H1 (cell line): Measurements from ENCODE around the gene TESMIN. TPM values are rescaled to one million over a fixed set of nuclear protein-coding genes. Genes with fewer than 3 reads are reported as not detected.

Source experiments
- CTCF ChIA-PET: fragments of 300-600 bp; sonication (Branson Sonifier 250); formaldehyde crosslinking; loops from one replicate; lab custom pipeline; 2021; ENCODE audit not compliant: partially characterized antibody; lab: Charles Lee
- POLR2A ChIA-PET: fragments of 300-600 bp; sonication (Branson Sonifier 250); formaldehyde crosslinking; loops from one replicate; lab custom pipeline; 2021; ENCODE audit warnings: inconsistent platforms; ENCODE audit not compliant: partially characterized antibody; lab: Charles Lee
- DNase-seq, 2 experiments: peaks; one replicate each; pipeline versions ENCODE4 v3.0.0 to v3.0.0-alpha.2; 2010 to 2022; ENCODE audit warnings: low spot score in 2 of 2, low read depth in 1 of 2, mixed read lengths in 1 of 2
- FAIRE-seq: peaks from 2 replicates; lab custom pipeline; 2011; peaks lifted over from hg19 to GRCh38; lab: Jason Lieb, UNC
- H2AFZ ChIP-seq: 2 replicates; pipeline ENCODE4 v1.8.1; 2012; ENCODE audit warnings: low read length, inconsistent platforms
- H2AK5ac ChIP-seq: 2 replicates; pipeline ENCODE4 v1.6.1; 2013; ENCODE audit warnings: low read depth, low read length
- H2BK120ac ChIP-seq: replicated peaks from 2 replicates; pipeline ENCODE3; 2013; ENCODE audit warnings: low read depth, low read length, inconsistent platforms
- H2BK12ac ChIP-seq: 2 replicates; pipeline ENCODE4 v1.6.1; 2013; ENCODE audit warnings: low read depth, low read length
- H2BK15ac ChIP-seq: 2 replicates; pipeline ENCODE4 v1.6.1; 2013; ENCODE audit warnings: low read length
- H2BK20ac ChIP-seq: 2 replicates; pipeline ENCODE4 v1.6.1; 2013; ENCODE audit warnings: low read length
- H2BK5ac ChIP-seq: 2 replicates; pipeline ENCODE4 v1.6.1; 2013; ENCODE audit warnings: low read depth, low read length
- H3K14ac ChIP-seq: 2 replicates; pipeline ENCODE4 v1.6.1; 2013; ENCODE audit warnings: inconsistent platforms; ENCODE audit not compliant: insufficient read length
- H3K18ac ChIP-seq: 2 replicates; pipeline ENCODE4 v1.6.1; 2013; ENCODE audit warnings: low read length; ENCODE audit errors: extremely low read depth
- H3K23ac ChIP-seq: 2 replicates; pipeline ENCODE4 v1.6.1; 2013; ENCODE audit warnings: inconsistent platforms; ENCODE audit not compliant: insufficient read length
- H3K23me2 ChIP-seq: 2 replicates; pipeline ENCODE4 v1.6.1; 2013; ENCODE audit warnings: low read depth, low read length
- H3K27ac ChIP-seq: 2 replicates; pipeline ENCODE4 v1.6.1; 2011; ENCODE audit warnings: low read depth, low read length, inconsistent platforms
- H3K27me3 ChIP-seq, 4 experiments: replicated peaks in 1 of 4; 1 replicate in 1 of 4; 2 replicates in 3 of 4; pipeline versions ENCODE4 v1.6.1 to v1.8.1; 2011 to 2013; ENCODE audit warnings: low read length in 3 of 4, mild to moderate bottlenecking in 3 of 4, inconsistent platforms in 2 of 4, mixed read lengths in 2 of 4, moderate library complexity in 1 of 4; ENCODE audit not compliant: control insufficient read depth in 3 of 4, insufficient read depth in 3 of 4; ENCODE audit errors: extremely low read depth in 1 of 4
- H3K36me3 ChIP-seq, 4 experiments: 2 replicates each; pipeline versions ENCODE4 v1.6.1 to v1.8.1; 2011 to 2013; ENCODE audit warnings: mild to moderate bottlenecking in 4 of 4, low read length in 3 of 4, moderate library complexity in 2 of 4, control low read depth in 1 of 4, inconsistent platforms in 1 of 4; ENCODE audit not compliant: insufficient read depth in 4 of 4, control insufficient read depth in 2 of 4
- H3K4ac ChIP-seq: replicated peaks from 2 replicates; pipeline ENCODE3; 2013; ENCODE audit warnings: low read length, low read depth, mixed read lengths, inconsistent platforms; ENCODE audit not compliant: insufficient read length
- H3K4me1 ChIP-seq, 4 experiments: replicated peaks in 1 of 4; 1 replicate in 1 of 4; 2 replicates in 3 of 4; pipeline versions ENCODE4 v1.6.1 to v1.8.1; 2011 to 2013; ENCODE audit warnings: low read length in 3 of 4, inconsistent platforms in 2 of 4, mixed read lengths in 1 of 4; ENCODE audit not compliant: insufficient read depth in 4 of 4, control insufficient read depth in 3 of 4
- H3K4me2 ChIP-seq, 2 experiments: 2 replicates each; pipeline versions ENCODE4 v1.6.1 to v1.8.1; 2011 to 2013; ENCODE audit warnings: low read depth in 2 of 2, low read length in 2 of 2, control low read depth in 1 of 2, inconsistent platforms in 1 of 2, mild to moderate bottlenecking in 1 of 2; ENCODE audit not compliant: insufficient read depth in 1 of 2
- H3K4me3 ChIP-seq, 4 experiments: fragments of 200-600, 300-600 bp in 1 of 4; sonication (generic), shearing (Covaris generic), sonication (Bioruptor Twin) in 1 of 4; 2 replicates each; pipeline versions ENCODE4 v1.5.1 to v1.8.1; 2011 to 2016; ENCODE audit warnings: low read length in 4 of 4, low read depth in 3 of 4, control low read depth in 2 of 4, inconsistent platforms in 2 of 4, mild to moderate bottlenecking in 2 of 4, mixed read lengths in 1 of 4, moderate library complexity in 1 of 4; ENCODE audit not compliant: insufficient read depth in 2 of 4; ENCODE audit errors: extremely low read depth in 1 of 4
- H3K56ac ChIP-seq: replicated peaks from 2 replicates; pipeline ENCODE3; 2013; ENCODE audit warnings: low read depth, mild to moderate bottlenecking, mixed read lengths, low read length, inconsistent platforms; ENCODE audit not compliant: insufficient read length
- H3K79me1 ChIP-seq: 2 replicates; pipeline ENCODE4 v1.6.1; 2013; ENCODE audit warnings: low read depth, low read length, control low read depth
- H3K79me2 ChIP-seq, 2 experiments: 2 replicates each; pipeline versions ENCODE4 v1.6.1 to v1.8.1; 2012 to 2013; ENCODE audit warnings: low read length in 2 of 2, mild to moderate bottlenecking in 2 of 2, inconsistent platforms in 1 of 2; ENCODE audit not compliant: insufficient read depth in 2 of 2, control insufficient read depth in 1 of 2
- H3K9ac ChIP-seq, 4 experiments: replicated peaks in 1 of 4; 1 replicate in 1 of 4; 2 replicates in 3 of 4; pipeline versions ENCODE4 v1.6.1 to v1.8.1; 2011 to 2013; ENCODE audit warnings: low read depth in 3 of 4, low read length in 3 of 4, control low read depth in 2 of 4, mild to moderate bottlenecking in 2 of 4, moderate library complexity in 2 of 4, inconsistent platforms in 1 of 4; ENCODE audit errors: extremely low read depth in 1 of 4
- H3K9me3 ChIP-seq, 2 experiments: 2 replicates each; pipeline versions ENCODE4 v1.6.1 to v1.8.1; 2012 to 2013; ENCODE audit warnings: mild to moderate bottlenecking in 2 of 2, moderate library complexity in 2 of 2, control low read depth in 1 of 2, inconsistent platforms in 1 of 2, low read depth in 1 of 2, low read length in 1 of 2, mixed read lengths in 1 of 2; ENCODE audit not compliant: insufficient read depth in 2 of 2
- H4K20me1 ChIP-seq, 2 experiments: replicated peaks in 1 of 2; 2 replicates each; pipeline versions ENCODE3 to v1.8.1; 2011 to 2013; ENCODE audit warnings: inconsistent platforms in 2 of 2, low read length in 2 of 2, mild to moderate bottlenecking in 1 of 2; ENCODE audit not compliant: insufficient read depth in 2 of 2, control insufficient read depth in 1 of 2
- H4K5ac ChIP-seq: 2 replicates; pipeline ENCODE4 v1.6.1; 2013; ENCODE audit warnings: low read length, low read depth, mixed read lengths, inconsistent platforms; ENCODE audit not compliant: insufficient read length
- H4K8ac ChIP-seq: 2 replicates; pipeline ENCODE4 v1.8.0; 2013; ENCODE audit warnings: mild to moderate bottlenecking, moderate library complexity, low read length, inconsistent platforms; ENCODE audit not compliant: insufficient read depth; ENCODE audit errors: extremely low read depth
- H4K91ac ChIP-seq: replicated peaks from 2 replicates; pipeline ENCODE3; 2013; ENCODE audit warnings: low read length, mixed read lengths, inconsistent platforms; ENCODE audit not compliant: insufficient read length
- POU5F1 ChIP-seq: IDR thresholded peaks from 2 replicates; pipeline ENCODE4 v1.6.1; 2011; ENCODE audit warnings: low read depth, mild to moderate bottlenecking, low read length, moderate library complexity
- SAP30 ChIP-seq: fragments of 300-600 bp; sonication (generic); IDR thresholded peaks from 2 replicates; pipeline ENCODE4 v1.7.1; 2012; ENCODE audit warnings: low read length, moderate library complexity, mild to moderate bottlenecking, inconsistent platforms; ENCODE audit not compliant: insufficient read depth, insufficient replicate concordance
- WGBS, 2 experiments: shearing (Covaris generic) in 1 of 2; methylation state at CpG; one replicate each; pipeline versions ENCODE4 v1.1.6 to v1.1.7; 2013 to 2015; ENCODE audit warnings: low lambda C conversion rate in 2 of 2, mixed read lengths in 2 of 2, inconsistent platforms in 1 of 2, low coverage in 1 of 2, missing lambda C conversion rate in 1 of 2; ENCODE audit not compliant: insufficient replicate concordance in 2 of 2, insufficient coverage in 1 of 2, insufficient read length in 1 of 2; ENCODE audit errors: extremely low coverage in 1 of 2, missing lambda C conversion rate in 1 of 2; 5-methylcytosine and 5-hydroxymethylcytosine counted together
- polyA plus RNA-seq, 7 experiments: library from polyadenylated mRNA; depleted of rRNA in 3 of 7; stranded (reverse) in 5 of 7; unstranded in 2 of 7; fragments of >200 nt in 5 of 7; fragments of 200-250 nt in 2 of 7; gene quantifications; 1 replicate in 5 of 7; 2 replicates in 1 of 7; 4 replicates in 1 of 7; pipeline versions ENCODE4 v1.2.1 to v1.2.3, GENCODE V29; 2011 to 2013; ENCODE audit warnings: missing spikeins in 2 of 7, mixed read lengths in 2 of 7
- total RNA-seq: library from RNA; stranded (reverse); fragmentation: NEBNext Ultra II Directional; extraction: Animal tissue kit (Norgen Biotek cat#: 25700); gene quantifications from 2 replicates; pipeline ENCODE4 v1.2.1, GENCODE V29; 2021

Gene TESMIN
- total and polyA plus RNA-seq, 2 of the 8 experiments (the other 6 are each of a cell fraction or from before 2014, with no cell fraction given): 22.6 to 61.1 TPM

DNA sequence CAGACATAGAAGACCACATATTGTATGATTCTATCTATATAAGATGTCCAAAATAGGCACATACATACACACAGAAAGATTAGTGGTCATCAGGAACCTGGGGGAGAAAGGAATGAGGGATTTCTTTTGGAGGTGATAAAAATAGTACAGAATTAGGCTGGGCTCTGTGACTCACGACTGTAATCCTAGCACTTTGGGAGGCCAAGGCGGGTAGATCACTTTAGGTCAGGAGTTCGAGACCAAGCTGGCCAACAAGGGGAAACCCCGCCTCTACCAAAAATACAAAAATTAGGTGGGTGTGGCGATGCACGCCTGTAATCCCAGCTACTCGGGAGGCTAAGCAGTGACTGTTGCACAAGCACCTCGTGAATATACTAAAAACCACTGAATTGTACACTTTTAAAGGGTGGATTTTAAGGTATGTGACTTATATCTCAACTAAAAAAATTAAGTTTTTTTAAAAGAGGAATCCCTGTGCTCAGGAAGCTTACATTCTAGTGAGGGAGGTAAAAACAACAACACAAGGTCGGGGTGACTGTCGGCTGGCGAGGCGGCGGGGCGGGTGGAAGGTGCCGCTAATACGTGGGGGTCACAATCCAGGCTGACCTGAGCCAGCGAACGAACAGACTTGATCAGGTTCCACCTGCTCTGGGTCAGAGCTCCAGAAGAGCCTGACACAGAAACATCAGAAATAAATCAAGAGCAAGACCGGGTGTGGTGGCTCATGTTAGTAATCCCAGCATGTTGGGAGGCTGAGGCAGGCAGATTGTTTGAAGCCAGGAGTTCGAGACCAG is 25.3 kb upstream of the TESMIN start:
- POLR2A ChIA-PET: no interaction called here
- no peak for DNase-seq

More for the DNA sequence above, 25.3 kb upstream of the TESMIN start:
- no peaks in the 10 kb centered on the region for H3K36me3 ChIP-seq
- no peak overlapping the region for H3K18ac ChIP-seq
- H2BK15ac ChIP-seq: no peak overlapping the region
- no peak overlapping the region for H2BK120ac ChIP-seq
- no peak for TF ChIP-seq SAP30
- TF ChIP-seq POU5F1: no peak
- H3K56ac ChIP-seq: no peak overlapping the region
- no peak overlapping the region for H4K5ac ChIP-seq
- no peaks in the 10 kb centered on the region for H3K79me2 ChIP-seq
- no peak overlapping the region for H2AK5ac ChIP-seq
- H4K91ac ChIP-seq: no peak overlapping the region
- FAIRE-seq: no peak
- no peak overlapping the region for H2BK5ac ChIP-seq
- H3K23me2 ChIP-seq: no peaks in the 10 kb centered on the region
- H3K23ac ChIP-seq: no peak overlapping the region
- CTCF ChIA-PET: interaction anchor here (0.9 to 2.4 kb wide), 3 partner anchors 10 to 21 kb away, joined by 3 to 13 read pairs (median 4); no protein-coding TSS in a partner anchor
- no peak overlapping the region for H3K27ac ChIP-seq
- no peak overlapping the region for H2BK20ac ChIP-seq
- no peaks in the 10 kb centered on the region for H3K79me1 ChIP-seq
- peaks cover 0 to 4% (median 0%) of the 10 kb centered on the region in 4 experiments; a peak in 2 of 7 replicates for H3K4me1 ChIP-seq
- H4K20me1 ChIP-seq: no peaks in the 10 kb centered on the region
- H3K4me3 ChIP-seq: no peak overlapping the region
- no peak overlapping the region for H2BK12ac ChIP-seq
- no peak overlapping the region for H2AFZ ChIP-seq
- no peak overlapping the region for H3K4ac ChIP-seq
- no peaks in the 10 kb centered on the region for H3K9me3 ChIP-seq
- H3K4me2 ChIP-seq: no peak overlapping the region
- H3K9ac ChIP-seq: no peak overlapping the region
- no peaks in the 10 kb centered on the region for H3K27me3 ChIP-seq
- no peak overlapping the region for H3K14ac ChIP-seq
- H4K8ac ChIP-seq: no peak overlapping the region
- 90% methylated on average over 19 of the region's 20 CpGs; no CpG with 5 or more reads in 1 of the 2 experiments for WGBS, 2 experiments
